Panc1 (cell line): Measurements from ENCODE around the gene BBIP1. TPM values are rescaled to one million over a fixed set of nuclear protein-coding genes. Genes with fewer than 3 reads are reported as not detected.

Source experiments
- ATAC-seq: fragments of 200-7000 bp; cut with Tn5 transposase; 2 replicates; pipeline ENCODE4 v1.9.1; 2020; ENCODE audit warnings: mild to moderate bottlenecking, moderate library complexity
- BruUV-seq: library from RNA; stranded (reverse); fragments of 400-500 nt; replicated peaks from 2 replicates; lab custom pipeline; 2021; lab: Mats Ljungman, UMichigan
- CTCF ChIA-PET: fragments of 300-600 bp; sonication (Branson Sonifier 250); formaldehyde crosslinking; loops from one replicate; lab custom pipeline; 2022; ENCODE audit warnings: antibody characterized with exemption; lab: Charles Lee
- POLR2A ChIA-PET: fragments of 300-600 bp; sonication (Branson Sonifier 250); formaldehyde crosslinking; loops from one replicate; lab custom pipeline; 2022; ENCODE audit warnings: antibody characterized with exemption; lab: Charles Lee
- DNase-seq: peaks from one replicate; pipeline ENCODE4 v3.0.0-alpha.2; 2010; ENCODE audit warnings: low read depth, low spot score
- H3K27ac ChIP-seq: 2 replicates; pipeline ENCODE4 v1.5.1; 2011; ENCODE audit warnings: mild to moderate bottlenecking, low read length, inconsistent platforms
- H3K27me3 ChIP-seq: fragments of 200-500 bp; sonication (Bioruptor generic); 2 replicates; pipeline ENCODE4 v1.6.0; 2014; ENCODE audit warnings: low read length, inconsistent platforms; ENCODE audit not compliant: control insufficient read depth, insufficient read depth
- H3K36me3 ChIP-seq: fragments of 200-500 bp; sonication (Bioruptor generic); 2 replicates; pipeline ENCODE4 v1.5.1; 2014; ENCODE audit warnings: inconsistent platforms, mild to moderate bottlenecking, low read length, moderate library complexity; ENCODE audit not compliant: control insufficient read depth, insufficient read depth
- H3K4me1 ChIP-seq: 2 replicates; pipeline ENCODE4 v1.5.1; 2011; ENCODE audit warnings: inconsistent platforms, mild to moderate bottlenecking, low read length, moderate library complexity; ENCODE audit not compliant: control insufficient read depth, insufficient read depth
- H3K4me3 ChIP-seq, 2 experiments: 2 replicates each; pipeline ENCODE4 v1.5.1; 2011 to 2012; ENCODE audit warnings: low read depth in 2 of 2, low read length in 2 of 2, mild to moderate bottlenecking in 2 of 2, inconsistent platforms in 1 of 2, moderate library complexity in 1 of 2
- H3K9me3 ChIP-seq: fragments of 200-500 bp; sonication (Bioruptor generic); 2 replicates; pipeline ENCODE4 v1.5.1; 2014; ENCODE audit warnings: low read depth, mild to moderate bottlenecking, inconsistent platforms, low read length, moderate library complexity; ENCODE audit not compliant: control insufficient read depth, insufficient read depth
- POLR2AphosphoS5 ChIP-seq: IDR thresholded peaks from 2 replicates; pipeline ENCODE4 v1.6.1; 2012; ENCODE audit warnings: mild to moderate bottlenecking, low read depth, low read length, moderate library complexity
- REST ChIP-seq, 2 experiments: IDR thresholded peaks; 2 replicates each; pipeline ENCODE4 v1.6.1; 2011 to 2012; ENCODE audit warnings: low read depth in 2 of 2, control low read depth in 1 of 2, low read length in 1 of 2, mild to moderate bottlenecking in 1 of 2, moderate library complexity in 1 of 2; ENCODE audit not compliant: insufficient read depth in 1 of 2
- SIN3A ChIP-seq: IDR thresholded peaks from 2 replicates; pipeline ENCODE4 v1.6.1; 2012; ENCODE audit warnings: low read depth, mild to moderate bottlenecking, low read length, moderate library complexity, borderline replicate concordance; ENCODE audit not compliant: insufficient read depth
- TCF7L2 ChIP-seq: IDR thresholded peaks from 2 replicates; pipeline ENCODE4 v1.6.1; 2011; ENCODE audit warnings: mild to moderate bottlenecking, low read depth, low read length, inconsistent platforms
- in situ Hi-C: cut with HindIII; loops from 2 replicates; pipeline ENCODE4 v1.10.0; 2016; ENCODE audit warnings: low sequenced_read_pairs, low pct_unique_long_range_greater_than_20kb
- intact Hi-C: fragments of 100-400 bp; cut with micrococcal nuclease; formaldehyde crosslinking; loops from one replicate; pipeline ENCODE4 v1.10.0; 2022; ENCODE audit not compliant: unreplicated experiment
- total RNA-seq: library from RNA; stranded (reverse); gene quantifications from one replicate; pipeline ENCODE4 v1.2.1, GENCODE V29; 2021; ENCODE audit not compliant: unreplicated experiment
- TF ChIP-seq, protein P1 (sequence below): fragments of 450-650 bp; IDR thresholded peaks from 2 replicates; pipeline ENCODE4 v1.5.1; 2017; ENCODE audit warnings: mild to moderate bottlenecking

Gene BBIP1
- total RNA-seq, 1 experiment from 2014 or later: 55.2 TPM

- Histone ChIP-seq H3K27me3 (no peaks in the 10 kb centered on the region), H3K4me3 (no peak overlapping the region), H3K4me1 (no peaks in the 10 kb centered on the region), H3K36me3 (peaks cover 10% of the 10 kb centered on the region), H3K9me3 (no peaks in the 10 kb centered on the region), H3K27ac (peak overlapping the region; percentile 35; the same call in 1 of the 2 replicates)
- intact Hi-C loops (no loop called here), in situ Hi-C loops (no loop called here)
- no TSS peak for BruUV-seq
- TF ChIP-seq TCF7L2 (no peak), SIN3A (no peak), POLR2AphosphoS5 (no peak), REST (IDR thresholded peaks at IDR 0.05; ENCODE audit: insufficient read depth in 1 of 2, low read depth in 2 of 2, low read length in 1 of 2) (no peak)
- TF ChIP-seq, protein P1, sequence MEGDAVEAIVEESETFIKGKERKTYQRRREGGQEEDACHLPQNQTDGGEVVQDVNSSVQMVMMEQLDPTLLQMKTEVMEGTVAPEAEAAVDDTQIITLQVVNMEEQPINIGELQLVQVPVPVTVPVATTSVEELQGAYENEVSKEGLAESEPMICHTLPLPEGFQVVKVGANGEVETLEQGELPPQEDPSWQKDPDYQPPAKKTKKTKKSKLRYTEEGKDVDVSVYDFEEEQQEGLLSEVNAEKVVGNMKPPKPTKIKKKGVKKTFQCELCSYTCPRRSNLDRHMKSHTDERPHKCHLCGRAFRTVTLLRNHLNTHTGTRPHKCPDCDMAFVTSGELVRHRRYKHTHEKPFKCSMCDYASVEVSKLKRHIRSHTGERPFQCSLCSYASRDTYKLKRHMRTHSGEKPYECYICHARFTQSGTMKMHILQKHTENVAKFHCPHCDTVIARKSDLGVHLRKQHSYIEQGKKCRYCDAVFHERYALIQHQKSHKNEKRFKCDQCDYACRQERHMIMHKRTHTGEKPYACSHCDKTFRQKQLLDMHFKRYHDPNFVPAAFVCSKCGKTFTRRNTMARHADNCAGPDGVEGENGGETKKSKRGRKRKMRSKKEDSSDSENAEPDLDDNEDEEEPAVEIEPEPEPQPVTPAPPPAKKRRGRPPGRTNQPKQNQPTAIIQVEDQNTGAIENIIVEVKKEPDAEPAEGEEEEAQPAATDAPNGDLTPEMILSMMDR: no peak
- POLR2A ChIA-PET: no interaction called here
- CTCF ChIA-PET: no interaction called here
- no peak for ATAC-seq
- no peak for DNase-seq
These were observed 16.8 kb downstream of the BBIP1 start for GRCh38 chr10:110901954-110902819.

- Histone ChIP-seq H3K4me3 (no peak overlapping the region), H3K9me3 (no peaks in the 10 kb centered on the region), H3K36me3 (peaks cover 10% of the 10 kb centered on the region), H3K4me1 (no peaks in the 10 kb centered on the region), H3K27ac (no peak overlapping the region), H3K27me3 (no peaks in the 10 kb centered on the region)
- in situ Hi-C loops: no loop called here
- no TSS peak for BruUV-seq
- ATAC-seq (no peak), DNase-seq (no peak)
- ChIA-PET POLR2A (interaction anchor here (1.0 kb wide), 1 partner anchor 17 kb away, joined by 3 read pairs; no protein-coding TSS in a partner anchor), CTCF (interaction anchor here (0.6 kb wide), 1 partner anchor 99 kb away, joined by 9 read pairs; no protein-coding TSS in a partner anchor)
- TF ChIP-seq, protein P1: no peak
- TF ChIP-seq POLR2AphosphoS5 (no peak), TCF7L2 (no peak), REST (IDR thresholded peaks at IDR 0.05; ENCODE audit: insufficient read depth in 1 of 2, low read depth in 2 of 2, low read length in 1 of 2) (no peak), SIN3A (no peak)
- intact Hi-C loops: no loop called here
These were observed 18.0 kb downstream of the BBIP1 start for GRCh38 chr10:110900983-110901382.
